OCI-LY3 (cell line): ENCODE measurements around the gene HSF2BP.
"Not testable (repeated sequence)": the region's sequence is repeated elsewhere in the genome, so short reads cannot be mapped to it uniquely, and the experiment has no call there.

Experiments
- CTCF ChIP-seq: fragments of 200-600, 300-600 bp; sonication (generic); IDR thresholded peaks from 2 replicates; pipeline ENCODE4 v1.5.1; 2014; ENCODE audit warnings: antibody characterized with exemption, low read length, low read depth
- EZH2phosphoT487 ChIP-seq: fragments of 200-600 bp; shearing (Covaris generic); IDR thresholded peaks from 2 replicates; pipeline ENCODE4 v1.6.1; 2018; ENCODE audit warnings: antibody characterized with exemption, mixed run types, low read depth

GRCh38 chr21:43516860-43517627, 142.2 kb downstream of the HSF2BP start:
- TF ChIP-seq CTCF, EZH2phosphoT487: not testable (repeated sequence)
